Measurements from ENCODE around the gene PACRG.

DNA sequence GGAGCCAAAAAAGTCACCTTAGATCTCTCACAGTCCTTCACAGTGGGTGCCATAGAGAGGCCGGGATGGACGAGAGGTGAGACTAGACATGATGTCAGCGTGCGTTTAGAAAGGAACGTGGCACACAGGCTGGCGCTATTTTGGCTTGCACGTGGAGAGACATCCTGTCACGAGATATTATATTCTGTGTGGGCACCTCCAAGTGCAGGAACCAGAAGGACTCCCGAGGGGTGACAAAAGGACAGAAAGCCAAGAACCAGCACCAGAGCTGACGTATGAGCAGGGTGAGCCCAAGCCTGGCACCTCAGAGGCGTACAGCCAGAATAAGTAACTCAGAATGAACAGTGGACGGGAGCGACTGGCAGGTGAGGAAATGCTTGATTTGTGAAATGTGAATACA, 636.9 kb downstream of the PACRG start:
- TF ChIP-seq CTCF (optimal IDR thresholded peaks at IDR 0.05 in 1 of 3, IDR thresholded peaks at IDR 0.05 in 1 of 3, conservative IDR thresholded peaks at IDR 0.05 in 1 of 3; ENCODE audit: extremely low read depth in 1 of 3, insufficient read depth in 2 of 3, low read length in 3 of 3) (no peak), EZH2 (IDR thresholded peaks at IDR 0.05; ENCODE audit: low read length) (no peak)
